GM21423 (cell line): ENCODE data around the gene MISFA.
"Not testable (repeated sequence)": the region's sequence is repeated elsewhere in the genome, so short reads cannot be mapped to it uniquely, and the experiment has no call there.

Experiments
- ATAC-seq: cut with Tn5 transposase; IDR thresholded peaks from one replicate; pipeline ENCODE4 v1.9.1; 2021; ENCODE audit warnings: mild to moderate bottlenecking, moderate library complexity; ENCODE audit not compliant: unreplicated experiment

The MISFA gene

DNA sequence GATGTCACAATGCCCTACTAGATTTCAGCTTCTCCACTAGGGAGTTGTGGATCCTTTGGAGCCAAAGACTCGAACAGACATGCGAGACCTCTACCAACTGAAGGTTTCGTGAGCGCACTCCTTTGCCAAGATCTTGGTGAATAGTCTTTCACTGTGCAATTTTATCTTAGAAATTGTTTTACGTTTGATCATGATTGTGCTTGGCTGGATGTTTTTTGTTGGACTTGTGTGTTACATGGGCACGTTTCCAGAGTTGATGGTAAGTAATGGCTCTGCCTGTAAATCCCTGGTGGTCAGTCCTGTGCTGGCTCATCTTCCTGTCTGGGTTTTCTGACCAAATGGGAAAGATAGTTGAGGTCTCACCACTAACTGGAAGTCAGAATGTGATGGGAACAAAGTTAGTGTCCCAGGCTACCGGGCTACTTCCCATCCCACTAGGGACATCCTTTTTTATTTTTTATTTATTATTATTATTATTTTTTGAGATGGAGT, at the start of gene MISFA:
MISFA (plus strand) TSS at position 51 of the 492 bp plus-strand sequence; CDS start at position 191, 140 bp downstream.
- no peak for ATAC-seq

DNA sequence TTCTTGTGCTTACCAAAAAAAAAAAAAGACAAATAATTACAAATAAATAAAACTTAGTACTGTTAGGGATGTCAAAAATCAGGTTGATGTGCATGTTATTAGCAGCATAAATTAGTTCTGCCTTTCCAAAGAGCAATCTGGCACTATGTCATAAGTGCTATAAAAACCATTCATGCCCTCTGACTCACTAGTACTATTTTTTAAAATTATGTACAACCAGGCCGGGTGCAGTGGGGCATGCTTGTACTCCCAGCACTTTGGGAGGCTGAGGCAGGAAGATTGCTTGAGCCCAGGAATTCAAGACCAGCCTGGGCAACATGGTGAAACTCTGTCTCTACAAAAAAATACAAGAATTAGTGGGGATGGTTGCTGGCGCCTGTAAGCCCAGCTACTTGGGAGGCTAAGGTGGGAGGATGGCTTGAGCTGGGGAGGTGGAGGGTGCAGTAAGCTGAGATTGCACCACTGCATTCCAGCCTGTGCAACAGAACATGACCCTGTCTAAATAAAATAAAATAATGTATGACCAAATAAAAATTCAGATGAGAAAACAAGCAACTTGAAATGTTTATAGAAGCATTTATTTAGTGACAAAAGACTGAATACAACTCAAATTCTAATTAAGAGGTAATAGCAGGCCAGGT, 36.4 kb upstream of the MISFA start:
- no peak for ATAC-seq

DNA sequence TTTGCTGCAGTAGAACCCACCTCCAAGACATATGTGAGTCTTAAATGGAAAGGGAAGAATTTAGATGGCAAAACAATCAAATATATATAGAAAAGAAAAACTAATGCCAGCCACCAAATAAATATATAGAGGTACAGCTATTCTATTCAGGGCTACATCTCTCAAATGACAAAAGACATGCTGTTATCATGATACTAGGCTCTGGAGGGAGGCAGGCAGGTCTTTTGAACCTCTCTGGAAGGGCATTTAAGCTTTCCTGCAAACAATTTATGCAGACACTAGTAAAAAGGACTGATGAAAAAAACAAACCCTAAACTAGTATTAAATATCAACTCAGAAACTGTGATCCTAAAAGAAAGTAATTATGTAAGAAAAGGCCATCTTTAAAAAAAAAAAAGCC, 35.4 kb upstream of the MISFA start:
- ATAC-seq = no peak

DNA sequence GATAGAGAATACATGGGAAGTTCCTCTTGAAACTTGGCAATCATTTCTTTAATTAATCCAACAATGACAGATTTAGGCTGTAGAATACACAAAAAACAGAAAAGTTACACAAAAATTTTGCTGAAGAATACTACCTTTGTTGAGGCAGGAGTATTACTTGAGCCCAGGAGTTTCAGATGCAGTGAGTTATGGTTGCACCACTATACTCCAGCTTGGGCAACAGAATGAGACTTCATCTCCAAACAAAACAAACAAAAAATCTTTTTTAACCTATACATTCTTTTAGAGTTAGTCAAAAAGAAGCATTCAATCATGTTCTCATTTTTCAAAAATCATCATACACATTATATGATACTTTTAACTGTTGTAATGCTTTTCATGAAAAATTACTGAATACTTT, 33.2 kb upstream of the MISFA start:
- no peak for ATAC-seq

DNA sequence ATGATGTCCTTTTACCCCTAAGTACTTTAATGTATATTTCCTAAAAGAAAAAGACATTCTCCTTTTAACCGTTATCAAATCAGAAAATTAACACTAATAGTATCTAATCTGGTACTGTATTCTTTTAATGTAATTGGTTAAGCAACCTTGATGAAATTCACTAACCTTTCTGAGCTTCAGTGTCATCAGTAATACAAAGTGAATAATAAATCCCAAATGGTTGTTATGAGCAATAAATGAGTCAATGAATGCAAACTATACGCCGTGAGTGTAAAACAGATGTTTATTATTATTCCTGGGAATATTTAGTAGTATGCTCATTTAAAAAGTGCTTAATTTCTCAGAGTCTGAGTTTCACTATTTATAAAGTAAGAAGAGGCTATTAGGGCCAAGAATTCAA, 32.5 kb upstream of the MISFA start:
- no peak for ATAC-seq

DNA sequence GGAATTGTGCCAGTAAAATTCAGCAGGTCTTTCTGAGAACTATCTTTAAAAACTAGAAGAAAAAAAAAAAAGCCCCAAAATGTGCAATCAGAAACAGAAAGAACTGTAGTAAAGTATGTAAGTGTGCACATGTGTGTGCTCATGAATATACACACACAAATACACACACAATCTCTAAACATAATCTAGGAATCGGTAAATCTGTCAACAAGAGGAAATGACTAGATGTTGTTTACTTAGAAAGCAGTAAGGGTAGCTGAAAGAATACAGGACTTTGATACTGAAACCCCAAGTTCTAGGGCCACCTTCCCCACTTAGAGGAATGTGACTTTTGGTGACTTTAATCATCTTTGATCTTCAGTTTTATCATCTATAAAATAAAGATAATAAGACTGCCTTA, 24.2 kb upstream of the MISFA start:
- ATAC-seq = no peak

DNA sequence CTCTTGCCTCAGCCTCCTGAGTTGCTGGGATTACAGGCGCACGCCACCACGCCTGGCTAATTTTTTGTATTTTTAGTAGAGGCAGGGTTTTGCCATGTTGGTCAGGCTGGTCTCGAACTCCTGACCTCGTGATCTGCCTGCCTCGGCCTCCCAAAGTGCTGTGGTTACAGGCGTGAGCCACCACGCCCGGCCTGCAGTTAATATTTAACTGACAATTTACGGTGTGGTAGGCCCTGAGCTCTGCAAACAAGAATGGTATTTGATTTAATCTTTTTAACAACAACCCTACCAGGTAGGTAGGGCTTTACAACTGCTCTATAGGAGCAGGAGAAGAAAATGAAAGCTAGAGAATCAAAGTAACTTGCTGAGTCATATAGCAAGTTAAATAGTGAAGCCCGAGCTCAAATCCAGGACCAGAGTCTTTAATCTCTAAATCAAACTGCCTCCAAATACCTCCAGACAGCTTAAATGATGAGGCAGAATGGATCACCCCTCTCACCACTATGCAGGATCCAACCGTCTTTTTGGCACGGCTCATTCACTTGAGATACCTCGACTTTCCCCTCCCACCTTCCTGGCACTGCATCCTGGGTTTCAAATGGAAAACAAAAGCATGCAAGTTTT, 20.5 kb upstream of the MISFA start:
- no peak for ATAC-seq

DNA sequence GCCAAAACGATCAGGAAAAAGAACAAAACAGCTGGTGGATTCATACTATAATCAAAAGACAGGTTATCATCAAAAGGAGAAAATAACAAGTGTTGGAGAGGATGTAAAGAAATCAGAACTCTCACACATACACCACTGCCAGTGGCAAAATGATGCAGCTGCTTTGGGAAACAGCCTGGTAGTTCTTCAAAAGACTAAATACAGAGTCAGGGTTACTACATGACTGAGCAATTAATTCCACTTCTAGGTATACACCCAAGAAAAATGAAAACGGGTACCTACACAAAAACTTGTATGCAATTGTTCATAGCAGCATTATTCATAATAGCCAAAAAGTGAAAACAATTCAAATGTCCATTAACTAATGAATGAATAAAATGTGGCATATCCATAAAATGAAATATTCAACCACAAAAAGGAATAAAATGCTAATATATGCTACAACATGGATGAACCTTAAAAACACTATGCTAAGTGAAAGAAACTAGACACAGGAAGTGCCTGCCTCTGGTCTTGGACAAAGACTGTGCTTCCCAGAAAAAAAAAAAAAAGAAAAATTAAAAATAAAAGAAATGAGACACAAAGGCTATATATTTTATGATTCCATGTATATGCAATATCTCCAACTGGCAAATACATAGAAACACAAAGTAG, 19.3 kb upstream of the MISFA start:
- no peak for ATAC-seq

DNA sequence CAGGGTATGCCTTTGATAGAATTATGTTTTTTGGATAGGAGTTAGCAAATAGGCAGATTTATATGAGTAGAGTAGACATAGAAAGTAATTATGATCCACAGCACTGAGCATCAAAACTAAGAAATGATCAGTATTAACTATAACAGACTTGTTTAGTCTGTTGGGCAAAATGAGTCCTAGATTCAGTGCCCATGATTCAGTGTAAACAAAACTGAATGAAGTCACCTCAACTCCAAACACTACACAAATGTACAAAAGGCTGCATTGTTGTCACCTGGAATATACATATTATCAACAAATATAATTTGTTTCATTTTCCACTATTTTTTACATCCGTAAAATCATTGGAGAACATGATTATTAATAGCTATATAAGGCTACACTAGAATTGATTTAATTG, 17.8 kb upstream of the MISFA start:
- no peak for ATAC-seq

DNA sequence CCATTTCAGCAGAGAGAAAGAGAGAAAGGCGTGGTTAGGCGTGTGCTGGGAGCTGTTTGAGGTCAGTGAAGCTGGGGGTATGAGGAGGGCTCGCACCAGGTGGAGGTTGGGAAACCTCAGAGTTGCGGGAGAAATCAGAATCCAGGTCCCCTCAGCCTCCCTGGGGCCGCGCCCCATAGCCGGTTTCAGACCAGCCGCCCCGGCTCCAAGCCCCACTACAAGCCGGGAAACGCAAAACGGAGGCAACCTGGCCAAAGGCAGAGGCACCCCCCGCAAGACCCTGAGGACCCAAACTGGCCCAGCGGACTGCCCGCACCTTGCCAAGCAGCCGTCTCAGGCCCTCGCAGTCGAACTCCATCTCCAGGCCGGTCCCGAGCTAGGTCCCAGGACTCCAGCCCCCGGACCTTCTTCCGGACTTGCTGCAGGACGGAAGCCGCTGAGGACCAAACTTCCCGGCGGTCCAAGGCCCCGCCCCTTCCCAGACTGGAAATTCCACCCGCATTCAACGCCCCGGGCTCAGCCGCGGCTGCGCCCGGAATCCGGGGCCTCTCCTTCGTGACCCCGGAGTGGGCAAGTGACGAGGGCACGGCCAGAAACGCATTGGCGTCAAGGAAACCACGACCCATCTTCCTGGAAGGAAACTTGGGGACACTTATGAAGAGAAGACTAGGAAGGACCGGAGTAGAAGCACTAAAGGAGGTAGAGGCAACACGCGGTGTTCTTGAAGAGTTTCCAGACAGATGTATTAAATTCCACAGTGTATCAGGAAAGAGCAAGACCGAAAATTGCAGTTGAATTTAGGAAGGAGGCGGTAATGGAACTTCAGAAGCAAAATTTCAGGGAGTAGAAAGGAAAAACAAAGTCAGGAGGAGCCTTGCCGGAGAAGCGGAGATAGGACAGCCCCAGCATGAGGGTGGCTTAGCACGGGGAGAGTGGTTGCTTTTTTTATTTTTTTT, 11.0 kb upstream of the MISFA start, which contains the start of gene UEVLD:
UEVLD (minus strand) TSS at position 438 of the 956 bp plus-strand sequence; CDS start at position 358, 80 bp downstream.
- peak; percentile 59 for ATAC-seq

DNA sequence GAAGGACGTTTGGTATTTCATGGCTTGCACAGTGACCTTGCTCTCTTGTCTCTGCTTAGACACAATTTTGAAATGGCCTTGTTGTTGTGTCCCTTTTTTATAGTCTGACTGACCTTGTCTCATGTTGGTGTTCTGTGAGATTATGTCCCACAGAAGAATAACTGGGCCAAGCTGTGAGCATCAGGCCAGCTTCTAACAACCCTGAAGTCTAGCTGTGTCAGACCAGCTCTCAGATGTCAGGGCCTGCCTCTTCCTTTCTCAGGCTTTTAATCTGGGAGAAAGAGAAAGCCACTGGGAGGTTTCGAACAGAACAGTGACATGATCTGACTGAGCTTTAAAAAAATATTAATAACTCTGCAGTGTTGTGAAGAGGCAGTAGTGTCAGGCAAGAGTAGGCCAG, 9.0 kb upstream of the MISFA start:
- ATAC-seq = no peak

DNA sequence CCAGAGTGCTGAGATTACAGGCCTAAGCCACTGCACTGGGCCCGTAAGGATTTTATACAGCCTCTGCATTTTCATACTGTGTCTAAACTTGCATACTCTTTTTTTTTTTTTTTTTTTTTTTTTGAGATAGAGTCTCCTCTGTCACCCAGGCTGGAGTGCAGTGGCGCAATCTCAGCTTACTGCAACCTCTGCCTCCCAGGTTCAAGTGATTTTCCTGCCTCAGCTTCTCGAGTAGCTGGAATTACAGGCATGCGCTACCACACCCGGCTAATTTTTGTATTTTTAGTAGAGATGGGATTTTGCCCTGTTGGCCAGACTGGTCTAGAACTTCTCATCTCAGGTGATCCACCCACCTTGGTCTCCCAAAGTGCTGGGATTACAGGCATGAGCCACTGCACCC, 5.5 kb upstream of the MISFA start:
- not testable (repeated sequence) for ATAC-seq

DNA sequence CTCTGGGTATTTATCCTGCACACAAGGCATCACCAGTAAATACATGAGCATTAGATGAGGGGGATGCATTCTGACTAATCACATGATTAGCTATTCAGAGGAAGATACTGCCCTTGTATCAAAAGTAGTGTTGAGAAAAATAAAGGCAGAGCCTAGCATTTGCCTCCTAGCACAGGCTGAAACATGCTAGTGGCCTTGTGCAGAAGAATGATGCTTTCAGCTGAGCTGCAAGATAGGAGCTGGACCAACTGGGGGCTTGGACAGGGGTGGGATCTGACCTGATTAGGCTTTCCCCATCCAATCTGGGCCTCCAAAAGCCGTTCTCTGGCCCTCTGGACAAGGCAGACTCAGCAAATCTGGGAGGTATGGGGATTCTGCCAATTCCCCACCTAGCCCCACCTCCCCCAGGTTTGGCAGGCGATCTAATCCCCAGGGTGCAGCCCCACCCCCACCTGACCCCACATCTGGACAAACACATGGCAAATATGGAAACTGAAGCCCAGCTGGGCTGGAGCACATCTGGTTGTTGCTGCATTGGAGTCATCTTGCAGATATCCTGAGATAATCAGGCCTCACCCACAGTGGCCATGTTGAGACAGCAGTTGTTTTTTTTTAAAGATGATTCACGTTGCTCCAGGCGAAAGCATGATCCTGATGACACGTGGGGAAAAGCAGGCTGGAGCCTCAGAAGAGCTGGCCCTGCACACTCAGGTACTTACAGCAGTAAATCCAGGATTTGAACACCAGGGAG, 4.4 kb upstream of the MISFA start:
- no peak for ATAC-seq

DNA sequence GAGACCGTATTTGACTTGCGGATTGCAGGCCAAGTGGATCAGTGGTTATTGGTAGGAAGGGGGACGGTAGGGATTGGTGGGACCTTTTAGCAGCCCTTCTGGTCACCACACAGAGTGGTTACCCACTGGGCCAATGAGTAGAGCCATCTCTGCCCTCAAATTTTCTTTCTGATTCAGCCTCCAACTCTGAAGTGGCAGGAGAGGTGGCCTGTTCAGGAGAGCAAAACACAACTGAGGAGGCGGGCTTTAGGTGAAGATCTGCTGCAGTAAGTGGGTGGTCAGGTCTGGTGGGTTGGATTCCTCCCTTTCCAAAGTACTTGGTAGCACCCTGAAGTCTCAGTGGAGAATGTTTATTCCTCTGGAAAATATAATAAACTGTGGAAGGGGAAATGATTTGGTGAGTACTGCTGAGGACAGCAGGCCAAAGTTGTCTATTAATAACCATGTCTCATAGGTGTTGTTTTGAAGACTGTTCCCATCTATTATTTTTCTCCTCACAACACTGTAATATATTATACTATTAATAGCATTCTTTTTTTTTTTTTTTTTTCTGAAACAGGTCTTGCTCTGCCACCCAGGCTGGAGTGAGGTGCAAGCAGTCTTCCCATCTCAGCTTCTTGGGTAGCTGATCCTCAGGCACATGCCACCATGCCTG, 1.5 kb downstream of the MISFA start:
- ATAC-seq = no peak

DNA sequence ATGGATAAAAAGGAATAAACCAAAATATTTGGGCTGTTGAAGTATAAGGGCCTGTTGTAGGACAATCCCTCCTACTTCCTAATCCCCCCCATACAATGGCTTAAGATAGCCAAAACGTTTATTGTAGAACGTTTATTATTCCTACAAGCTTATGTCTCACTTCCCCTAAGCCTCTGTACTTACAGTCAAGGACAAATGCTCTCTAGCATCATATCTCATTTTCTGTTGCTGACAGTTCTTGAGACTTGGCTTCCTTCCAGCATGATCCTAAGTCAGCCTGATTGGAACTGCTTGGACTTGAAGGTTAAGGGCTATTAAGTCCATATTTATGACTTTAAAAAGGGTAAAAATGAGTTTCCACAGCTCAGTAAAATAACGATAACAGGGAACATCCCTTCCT, 8.8 kb downstream of the MISFA start:
- ATAC-seq = no peak

DNA sequence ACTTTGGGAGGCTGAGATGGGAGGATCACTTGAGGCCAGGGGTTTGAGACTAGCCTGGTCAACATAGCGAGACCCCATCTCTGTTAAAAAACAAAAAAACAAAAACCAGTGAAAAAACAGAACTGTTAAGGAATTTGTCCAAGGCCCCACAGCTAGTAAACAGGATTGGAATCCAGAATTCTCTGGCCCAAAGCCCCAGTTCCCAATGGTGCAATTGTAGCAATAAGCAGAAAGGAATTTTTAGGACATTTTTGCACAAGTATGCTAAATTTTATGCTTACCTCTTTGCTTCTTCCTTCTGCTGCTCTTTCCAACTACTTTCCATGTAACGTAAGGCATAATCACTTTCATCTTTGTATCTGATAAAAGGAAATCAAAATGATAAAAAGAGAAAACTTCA, 11.6 kb downstream of the MISFA start:
- no peak for ATAC-seq

DNA sequence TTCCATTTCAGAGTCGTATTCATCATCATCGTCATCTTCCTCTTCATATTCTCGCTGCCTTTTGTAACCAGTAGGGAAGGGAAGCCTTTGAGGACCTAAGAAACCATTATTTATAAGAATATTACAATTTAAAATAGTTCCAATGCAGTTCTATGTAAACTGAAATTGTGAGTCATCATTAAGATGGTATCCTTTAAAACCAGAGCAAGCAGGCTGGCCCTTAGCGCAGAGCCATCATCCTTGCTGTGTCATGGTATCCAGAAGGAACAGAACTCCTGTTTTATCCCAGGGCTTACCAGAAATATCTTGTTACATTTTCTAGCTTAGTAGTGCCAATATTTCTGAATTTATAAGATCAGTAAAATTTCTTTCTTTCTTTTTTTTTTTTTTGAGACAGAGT, 12.8 kb downstream of the MISFA start:
- ATAC-seq = no peak

DNA sequence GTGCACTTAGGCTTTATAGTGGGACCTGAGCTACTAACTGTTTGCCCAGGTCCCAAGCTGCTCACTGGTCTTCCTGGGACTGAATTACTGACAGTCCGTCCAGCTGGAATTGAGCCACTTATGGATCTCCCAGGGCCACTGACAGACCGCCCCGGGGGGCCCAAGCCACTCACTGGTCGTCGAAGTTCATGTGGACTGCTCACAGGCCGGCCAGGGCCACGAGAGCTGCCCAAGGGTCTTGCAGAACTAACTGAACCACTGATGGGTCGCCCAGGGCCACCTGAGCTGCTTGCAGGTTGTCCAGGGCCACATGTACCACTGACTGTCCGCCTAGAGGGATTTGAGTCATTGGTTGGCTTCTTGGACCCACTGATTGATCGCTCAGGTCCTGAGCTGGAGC, 15.1 kb downstream of the MISFA start:
- no peak for ATAC-seq

DNA sequence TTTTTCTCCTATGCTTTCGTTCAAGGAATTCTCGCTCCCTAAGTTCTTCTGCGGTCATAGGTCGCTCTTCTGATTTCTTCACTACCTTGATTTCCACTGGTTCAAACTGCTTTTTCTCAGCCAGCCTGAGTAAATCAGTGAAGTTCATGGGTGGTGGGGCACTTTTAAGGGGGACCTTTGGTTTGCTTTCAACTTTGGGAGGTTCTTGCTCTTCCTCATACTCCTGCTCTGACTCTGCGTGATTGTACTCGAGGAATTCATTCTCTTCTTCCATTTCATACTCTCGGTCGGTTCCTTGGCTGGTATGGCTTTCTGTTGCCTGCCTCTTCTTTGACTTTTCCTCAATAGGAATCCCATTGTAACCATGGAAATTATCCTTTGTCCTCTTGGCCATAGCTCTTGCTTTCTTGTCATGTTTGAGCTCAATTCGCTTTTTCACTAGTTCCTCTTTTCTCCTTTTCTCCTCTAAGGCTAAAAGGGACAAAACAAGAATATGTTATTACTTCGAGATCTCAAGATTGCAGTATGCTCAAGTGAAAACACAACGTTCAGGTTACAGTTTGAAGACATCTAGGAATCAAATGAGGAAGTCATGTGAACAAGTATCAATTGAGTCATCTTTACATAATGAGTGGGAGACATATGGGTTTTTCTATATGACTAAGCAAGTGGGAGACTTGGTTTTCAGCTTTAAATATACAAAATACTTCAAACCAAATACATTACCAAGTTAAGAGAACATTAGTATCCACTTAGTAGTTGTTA, 16.2 kb downstream of the MISFA start:
- peak; percentile 83 for ATAC-seq
